Placental epithelial cell (primary cell): ENCODE measurements around the gene RGS4. TPM values are rescaled to one million over a fixed set of nuclear protein-coding genes. Genes with fewer than 3 reads are reported as not detected.

ENCODE experiments used
- total RNA-seq: library from RNA; depleted of rRNA; stranded (reverse); fragments of >200 nt; gene quantifications from 2 replicates; pipeline ENCODE4 v1.2.3, GENCODE V29; 2012

The RGS4 gene
- total RNA-seq: 0.79 and 1.2 TPM in 2 replicates

GRCh38 chr1:163069142-163069541, at the start of gene RGS4:
RGS4 (plus strand) TSS chr1:163069361; CDS start chr1:163069485, 124 bp downstream.

Other genes with a start within 250 kb of the RGS4 start
- gene CCDC190, start 208.2 kb upstream of the RGS4 start, total RNA-seq: not detected in 2 replicates
- gene RGS5, start 133.6 kb downstream of the RGS4 start, total RNA-seq: 0.39 and 1.8 TPM in 2 replicates